ENCODE measurements around the gene SLC22A14.
"Not testable (repeated sequence)": the region's sequence is repeated elsewhere in the genome, so short reads cannot be mapped to it uniquely, and the experiment has no call there.

Gene SLC22A14

DNA sequence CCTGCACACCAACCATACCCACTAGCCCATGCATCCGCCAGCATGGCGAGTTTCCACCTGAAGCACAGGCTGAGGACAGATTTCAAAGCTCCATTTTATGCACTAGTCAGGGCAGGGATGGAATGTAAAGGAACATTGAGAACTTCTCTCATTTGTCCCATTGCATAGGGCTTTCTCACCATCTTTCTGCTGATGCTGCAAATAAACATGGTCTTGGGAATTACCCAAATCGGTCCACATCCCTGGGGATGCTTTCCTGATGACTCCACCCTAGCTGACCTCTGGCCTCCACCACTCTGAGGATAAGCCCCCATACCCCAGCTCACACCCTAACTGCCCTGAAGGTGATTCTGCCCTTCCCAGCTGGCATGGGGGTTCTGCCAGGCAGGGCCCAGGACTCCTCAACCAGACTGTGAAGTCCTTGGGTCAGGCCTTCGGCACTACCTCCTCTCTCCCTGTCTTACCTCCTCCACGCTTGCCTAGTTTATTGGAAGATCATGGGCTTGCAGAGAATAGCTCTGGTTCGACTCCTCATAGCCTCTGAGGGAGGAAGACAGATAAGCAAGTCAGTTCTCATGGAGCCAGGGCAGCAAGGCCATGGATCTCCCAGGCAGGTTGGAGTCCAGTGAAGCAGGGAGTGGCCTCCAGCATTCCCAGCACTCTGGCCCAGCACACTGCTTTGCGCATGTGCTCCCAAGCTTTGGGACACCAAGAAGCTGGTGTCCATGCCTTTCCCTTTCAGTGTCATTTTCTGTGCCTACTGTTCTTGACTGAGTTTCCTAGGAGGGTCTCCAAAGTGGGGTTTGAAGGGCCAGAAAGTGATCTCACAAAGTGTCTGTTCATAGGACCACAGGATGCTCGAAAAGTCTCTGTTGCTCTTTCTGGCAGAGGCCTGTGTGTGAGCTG, 36.9 kb downstream of the SLC22A14 start:
- no peak for DNase-seq (ENCODE audit: extremely low read depth, low read depth)
- H3K4me3 ChIP-seq (replicated peaks; ENCODE audit: low read depth, low read length): no peak overlapping the region
- TF ChIP-seq, protein P1, sequence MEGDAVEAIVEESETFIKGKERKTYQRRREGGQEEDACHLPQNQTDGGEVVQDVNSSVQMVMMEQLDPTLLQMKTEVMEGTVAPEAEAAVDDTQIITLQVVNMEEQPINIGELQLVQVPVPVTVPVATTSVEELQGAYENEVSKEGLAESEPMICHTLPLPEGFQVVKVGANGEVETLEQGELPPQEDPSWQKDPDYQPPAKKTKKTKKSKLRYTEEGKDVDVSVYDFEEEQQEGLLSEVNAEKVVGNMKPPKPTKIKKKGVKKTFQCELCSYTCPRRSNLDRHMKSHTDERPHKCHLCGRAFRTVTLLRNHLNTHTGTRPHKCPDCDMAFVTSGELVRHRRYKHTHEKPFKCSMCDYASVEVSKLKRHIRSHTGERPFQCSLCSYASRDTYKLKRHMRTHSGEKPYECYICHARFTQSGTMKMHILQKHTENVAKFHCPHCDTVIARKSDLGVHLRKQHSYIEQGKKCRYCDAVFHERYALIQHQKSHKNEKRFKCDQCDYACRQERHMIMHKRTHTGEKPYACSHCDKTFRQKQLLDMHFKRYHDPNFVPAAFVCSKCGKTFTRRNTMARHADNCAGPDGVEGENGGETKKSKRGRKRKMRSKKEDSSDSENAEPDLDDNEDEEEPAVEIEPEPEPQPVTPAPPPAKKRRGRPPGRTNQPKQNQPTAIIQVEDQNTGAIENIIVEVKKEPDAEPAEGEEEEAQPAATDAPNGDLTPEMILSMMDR (IDR thresholded peaks at IDR 0.05; ENCODE audit: low read depth, low read length, missing control alignments): no peak

DNA sequence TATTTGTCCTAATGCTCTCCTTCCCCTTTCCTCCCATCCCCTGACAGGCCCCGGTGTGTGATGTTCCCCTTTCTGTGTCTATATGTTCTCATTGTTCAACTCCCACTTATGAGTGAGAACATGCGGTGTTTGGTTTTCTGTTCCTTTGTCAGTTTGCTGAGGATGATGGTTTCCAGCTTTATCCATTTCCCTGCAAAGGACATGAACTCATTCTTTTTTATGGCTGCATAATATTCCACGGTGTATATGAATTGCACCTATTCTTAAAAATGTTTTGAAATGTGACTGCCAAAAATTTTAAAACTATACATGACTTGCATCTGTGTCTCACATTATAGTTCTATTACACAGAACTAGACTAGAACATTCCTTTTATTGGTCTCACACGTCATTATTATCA, 38.5 kb downstream of the SLC22A14 start:
- not testable (repeated sequence) for H3K4me3 ChIP-seq (replicated peaks; ENCODE audit: low read depth, low read length); DNase-seq (ENCODE audit: extremely low read depth, low read depth)

DNA sequence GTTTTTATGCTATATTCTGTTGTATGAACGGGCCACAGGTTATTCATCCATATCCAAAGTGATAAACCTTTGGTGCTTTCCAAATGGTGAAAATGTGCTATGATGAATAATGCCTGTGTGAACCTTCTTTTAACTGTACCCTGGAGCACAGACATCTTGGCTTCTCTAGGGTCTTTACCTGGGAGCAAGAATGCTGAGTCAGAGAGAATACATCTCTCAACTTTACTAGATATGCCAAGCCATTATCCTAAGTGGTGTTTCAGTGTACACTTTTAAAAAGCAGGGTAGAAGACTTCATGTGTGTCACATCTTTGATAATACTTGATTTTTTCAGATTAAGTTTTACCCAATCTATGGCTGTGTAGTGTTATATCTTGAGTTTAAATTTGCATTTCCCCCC, 41.0 kb downstream of the SLC22A14 start:
- TF ChIP-seq, protein P1 (IDR thresholded peaks at IDR 0.05; ENCODE audit: low read depth, low read length, missing control alignments): no peak
- no peak for DNase-seq (ENCODE audit: extremely low read depth, low read depth)
- no peak overlapping the region for H3K4me3 ChIP-seq (replicated peaks; ENCODE audit: low read depth, low read length)

DNA sequence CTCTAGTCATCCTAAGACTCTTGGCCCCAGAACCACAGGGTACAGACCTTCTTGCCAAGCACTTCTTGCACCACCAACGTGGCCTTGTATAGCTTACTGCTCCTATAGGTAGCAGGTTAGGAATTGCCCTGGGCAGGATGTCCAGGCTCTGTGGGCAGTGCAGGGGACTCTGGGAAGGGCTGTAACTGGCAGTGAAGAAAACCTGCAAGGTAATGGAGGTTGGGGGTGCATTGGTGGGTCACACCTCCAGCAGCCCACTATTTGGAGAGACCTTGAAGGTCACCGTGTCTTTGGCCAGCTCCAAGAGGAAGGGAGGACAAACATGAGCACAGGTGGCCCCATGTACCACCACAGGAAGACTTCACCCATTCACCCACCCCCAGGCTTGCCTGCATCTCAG, 43.2 kb downstream of the SLC22A14 start:
- TF ChIP-seq, protein P1 (IDR thresholded peaks at IDR 0.05; ENCODE audit: low read depth, low read length, missing control alignments): no peak
- DNase-seq (ENCODE audit: extremely low read depth, low read depth): no peak
- no peak overlapping the region for H3K4me3 ChIP-seq (replicated peaks; ENCODE audit: low read depth, low read length)

DNA sequence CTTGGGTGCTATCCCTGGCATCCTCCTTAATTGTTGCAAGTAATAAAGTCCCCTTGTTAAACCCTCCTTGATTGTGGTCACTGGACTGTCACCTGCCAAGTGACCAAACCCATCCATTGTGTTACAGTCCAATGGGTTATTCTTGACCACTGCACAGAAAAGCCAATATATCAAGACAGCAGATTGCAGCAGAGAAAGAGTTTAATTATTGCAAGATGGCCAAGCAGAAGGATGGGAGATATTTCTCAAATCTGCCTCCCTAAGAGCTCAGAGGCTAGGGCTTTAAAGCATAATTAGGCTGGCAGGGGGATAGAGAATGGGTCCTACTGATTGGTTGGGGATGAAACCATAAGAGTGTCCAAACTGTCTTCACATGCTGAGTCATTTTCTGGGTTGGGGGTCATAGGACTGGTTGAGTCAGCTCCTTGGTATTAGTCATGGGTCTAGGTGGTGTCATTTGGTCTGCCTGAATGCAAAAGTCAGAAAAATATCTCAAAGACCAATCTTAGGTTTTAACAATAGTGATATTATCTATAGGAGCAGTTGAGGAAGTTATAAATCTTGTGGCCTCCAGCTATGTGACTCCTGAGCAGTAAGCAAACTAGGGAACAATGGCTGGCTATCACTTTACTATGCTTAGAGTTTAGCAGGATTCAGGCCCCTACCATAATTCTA, 45.4 kb downstream of the SLC22A14 start:
- TF ChIP-seq, protein P1 (IDR thresholded peaks at IDR 0.05; ENCODE audit: low read depth, low read length, missing control alignments): no peak
- no peak for DNase-seq (ENCODE audit: extremely low read depth, low read depth)
- no peak overlapping the region for H3K4me3 ChIP-seq (replicated peaks; ENCODE audit: low read depth, low read length)

DNA sequence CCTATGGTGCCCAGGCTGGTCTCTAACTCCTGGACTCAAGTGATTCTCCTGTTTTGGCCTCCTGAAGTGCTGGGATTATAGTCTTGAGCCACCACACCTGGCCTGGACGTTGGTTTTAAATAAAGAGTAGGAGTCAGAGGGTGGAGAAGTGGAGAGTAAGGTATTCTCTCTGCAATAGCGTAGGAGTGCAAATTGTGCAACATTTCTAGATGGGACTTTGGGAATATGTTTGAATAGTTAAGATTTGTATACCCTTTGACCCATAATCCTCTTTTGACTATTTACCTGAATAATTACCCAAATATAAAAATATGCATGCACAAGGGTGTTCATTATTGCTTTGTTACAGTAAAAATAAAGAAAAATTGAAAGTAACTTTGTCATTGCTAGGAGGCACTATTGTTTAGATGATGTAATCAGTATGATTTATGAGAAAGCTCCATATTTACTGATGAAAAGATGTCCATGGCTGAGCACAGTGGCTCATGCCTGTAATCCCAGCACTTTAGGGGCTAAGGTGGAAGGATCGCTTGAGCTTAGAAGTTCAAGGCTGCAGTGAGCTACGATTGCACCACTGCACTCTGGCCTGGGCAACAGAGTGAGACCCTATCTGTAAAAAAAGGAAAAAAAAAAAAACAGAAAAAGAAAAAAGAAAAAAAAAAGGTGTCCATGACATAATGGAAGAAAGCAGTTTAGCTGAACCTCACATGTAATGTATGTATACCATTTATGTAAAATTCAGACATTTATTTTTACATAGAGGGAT, 49.3 kb downstream of the SLC22A14 start:
- TF ChIP-seq, protein P1 (IDR thresholded peaks at IDR 0.05; ENCODE audit: low read depth, low read length, missing control alignments): no peak
- no peak overlapping the region for H3K4me3 ChIP-seq (replicated peaks; ENCODE audit: low read depth, low read length)
- DNase-seq (ENCODE audit: extremely low read depth, low read depth): no peak

DNA sequence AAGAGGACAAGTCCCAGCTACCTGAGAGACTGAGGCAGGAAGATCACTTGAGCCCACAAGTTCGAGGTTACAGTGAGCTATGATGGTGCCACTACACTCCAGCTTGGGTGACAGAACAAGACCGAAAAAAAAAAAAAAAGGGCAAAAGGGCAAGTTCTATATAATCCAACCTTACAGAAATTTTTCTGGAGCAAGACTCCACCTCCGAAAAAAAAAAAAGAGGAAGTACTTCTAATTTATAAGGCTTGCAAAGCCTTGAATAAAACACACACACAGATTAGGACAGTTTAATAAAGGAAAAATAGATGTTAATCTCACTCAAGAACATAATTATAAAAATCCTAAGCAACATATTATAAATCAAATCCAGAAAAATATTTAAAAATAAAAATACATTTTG, 50.1 kb downstream of the SLC22A14 start:
- TF ChIP-seq, protein P1 (IDR thresholded peaks at IDR 0.05; ENCODE audit: low read depth, low read length, missing control alignments): no peak
- DNase-seq (ENCODE audit: extremely low read depth, low read depth): no peak

More for the DNA sequence above, 50.1 kb downstream of the SLC22A14 start:
- H3K4me3 ChIP-seq (replicated peaks; ENCODE audit: low read depth, low read length): no peak overlapping the region
